CD4-positive, alpha-beta T cell treated with Interleukin-15 for 1 hour (primary cell): ENCODE measurements around the gene OCRL.
"Not testable (repeated sequence)": the region's sequence is repeated elsewhere in the genome, so short reads cannot be mapped to it uniquely, and the experiment has no call there.

Source experiments
- DNase-seq: peaks from one replicate; pipeline ENCODE4 v3.0.0-alpha.2; 2020

OCRL gene

GRCh38 chrX:129540722-129541184, 694 bp downstream of the OCRL start:
- no peak for DNase-seq

- no peak for DNase-seq
These were observed 4.7 kb downstream of the OCRL start for GRCh38 chrX:129544780-129545179.

GRCh38 chrX:129545408-129545807, 5.3 kb downstream of the OCRL start:
- DNase-seq = no peak

GRCh38 chrX:129549124-129549523, 9.1 kb downstream of the OCRL start:
- DNase-seq = no peak

- no peak for DNase-seq
These were observed 13.7 kb downstream of the OCRL start for GRCh38 chrX:129553619-129554288.

- DNase-seq = not testable (repeated sequence)
These were observed 14.8 kb downstream of the OCRL start for GRCh38 chrX:129554816-129555215.

GRCh38 chrX:129556806-129557315, 16.8 kb downstream of the OCRL start:
- no peak for DNase-seq

GRCh38 chrX:129557844-129558480, 17.9 kb downstream of the OCRL start:
- DNase-seq = no peak

- no peak for DNase-seq
These were observed 19.7 kb downstream of the OCRL start for GRCh38 chrX:129559783-129560182.

GRCh38 chrX:129561453-129561852, 21.4 kb downstream of the OCRL start:
- no peak for DNase-seq

GRCh38 chrX:129564345-129564744, 24.3 kb downstream of the OCRL start:
- not testable (repeated sequence) for DNase-seq

GRCh38 chrX:129565046-129565650, 25.1 kb downstream of the OCRL start:
- no peak for DNase-seq

GRCh38 chrX:129566073-129566472, 26.0 kb downstream of the OCRL start:
- no peak for DNase-seq

- DNase-seq = no peak
These were observed 28.3 kb downstream of the OCRL start for GRCh38 chrX:129568349-129568748.

- DNase-seq = no peak
These were observed 32.4 kb downstream of the OCRL start for GRCh38 chrX:129572422-129572821.

GRCh38 chrX:129573652-129574051, 33.6 kb downstream of the OCRL start:
- DNase-seq = not testable (repeated sequence)

GRCh38 chrX:129574214-129574613, 34.2 kb downstream of the OCRL start:
- DNase-seq = no peak

GRCh38 chrX:129576539-129576938, 36.5 kb downstream of the OCRL start:
- no peak for DNase-seq

GRCh38 chrX:129577473-129577872, 37.4 kb downstream of the OCRL start:
- no peak for DNase-seq

GRCh38 chrX:129577877-129578276, 37.8 kb downstream of the OCRL start:
- DNase-seq = no peak

GRCh38 chrX:129581904-129582303, 41.8 kb downstream of the OCRL start:
- DNase-seq = no peak

- no peak for DNase-seq
These were observed 45.1 kb downstream of the OCRL start for GRCh38 chrX:129585167-129585566.

GRCh38 chrX:129585691-129586090, 45.6 kb downstream of the OCRL start:
- no peak for DNase-seq

- no peak for DNase-seq
These were observed 46.4 kb downstream of the OCRL start for GRCh38 chrX:129586446-129586845.
